ENCODE data around the gene NPAS2. TPM values are rescaled to one million over a fixed set of nuclear protein-coding genes. Genes with fewer than 3 reads are reported as not detected.

The NPAS2 gene
- total and polyA plus RNA-seq, 7 donors: 8.5 to 56.2 (median 17.3) TPM

DNA sequence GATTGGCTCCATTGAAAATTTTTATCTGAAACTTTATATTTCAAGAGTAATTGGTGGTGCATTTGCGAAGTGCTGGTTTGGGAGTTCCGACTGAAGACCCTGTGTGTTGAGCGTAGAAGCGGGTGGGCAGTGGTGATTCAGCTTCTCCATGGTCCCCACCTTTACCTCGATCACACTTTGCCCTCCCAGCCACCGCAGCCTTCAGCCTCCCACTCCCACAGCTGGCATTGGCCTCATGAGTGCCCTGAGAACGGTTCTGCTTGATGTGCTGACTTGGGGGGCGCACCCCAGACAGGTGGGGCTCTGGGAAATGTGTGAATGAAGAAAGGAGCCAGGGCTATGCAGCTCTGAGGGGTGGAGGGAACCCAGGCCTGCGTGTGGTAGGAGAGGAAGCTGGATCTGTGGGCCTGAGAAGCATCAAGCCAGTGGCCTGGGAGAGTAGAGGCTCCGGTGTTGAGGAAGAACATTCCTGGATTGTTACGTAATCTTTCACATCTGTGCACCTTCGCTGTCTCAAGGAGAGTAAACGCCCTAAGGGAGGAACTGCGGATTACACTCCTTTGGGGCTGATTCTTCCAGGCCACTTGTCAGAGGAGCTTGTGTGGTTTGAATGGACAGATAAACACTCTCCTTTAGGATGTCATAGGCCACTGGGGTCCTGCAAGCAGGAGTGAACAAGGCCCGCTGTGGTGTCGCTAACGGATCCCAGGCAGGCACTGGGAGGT is 83.8 kb downstream of the NPAS2 start:
- WGBS, 3 donors: 90 to 92% (median 90%) methylated on average over 17 of the region's 17 CpGs
- Histone ChIP-seq H3K27me3 (ENCODE audit: insufficient read depth in 3 of 3, low read length in 2 of 3) (no peaks in the 10 kb centered on the region), H3K4me3 (no peak overlapping the region), H3K9me3 (no peaks in the 10 kb centered on the region), H3K4me1 (peaks cover 3% of the 10 kb centered on the region), H3K27ac (no peak overlapping the region), H3K36me3 (ENCODE audit: insufficient read depth in 1 of 2, low read depth in 1 of 2) (peaks cover 0 to 5% of the 10 kb centered on the region in 2 donors)
- TF ChIP-seq, protein P1, sequence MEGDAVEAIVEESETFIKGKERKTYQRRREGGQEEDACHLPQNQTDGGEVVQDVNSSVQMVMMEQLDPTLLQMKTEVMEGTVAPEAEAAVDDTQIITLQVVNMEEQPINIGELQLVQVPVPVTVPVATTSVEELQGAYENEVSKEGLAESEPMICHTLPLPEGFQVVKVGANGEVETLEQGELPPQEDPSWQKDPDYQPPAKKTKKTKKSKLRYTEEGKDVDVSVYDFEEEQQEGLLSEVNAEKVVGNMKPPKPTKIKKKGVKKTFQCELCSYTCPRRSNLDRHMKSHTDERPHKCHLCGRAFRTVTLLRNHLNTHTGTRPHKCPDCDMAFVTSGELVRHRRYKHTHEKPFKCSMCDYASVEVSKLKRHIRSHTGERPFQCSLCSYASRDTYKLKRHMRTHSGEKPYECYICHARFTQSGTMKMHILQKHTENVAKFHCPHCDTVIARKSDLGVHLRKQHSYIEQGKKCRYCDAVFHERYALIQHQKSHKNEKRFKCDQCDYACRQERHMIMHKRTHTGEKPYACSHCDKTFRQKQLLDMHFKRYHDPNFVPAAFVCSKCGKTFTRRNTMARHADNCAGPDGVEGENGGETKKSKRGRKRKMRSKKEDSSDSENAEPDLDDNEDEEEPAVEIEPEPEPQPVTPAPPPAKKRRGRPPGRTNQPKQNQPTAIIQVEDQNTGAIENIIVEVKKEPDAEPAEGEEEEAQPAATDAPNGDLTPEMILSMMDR (IDR thresholded peaks at IDR 0.05): no peak
- intact Hi-C loops (cut with DNase I): no loop called here
- DNase-seq: no peak
- ATAC-seq: peak in 1 of 4 donors; percentile 28

DNA sequence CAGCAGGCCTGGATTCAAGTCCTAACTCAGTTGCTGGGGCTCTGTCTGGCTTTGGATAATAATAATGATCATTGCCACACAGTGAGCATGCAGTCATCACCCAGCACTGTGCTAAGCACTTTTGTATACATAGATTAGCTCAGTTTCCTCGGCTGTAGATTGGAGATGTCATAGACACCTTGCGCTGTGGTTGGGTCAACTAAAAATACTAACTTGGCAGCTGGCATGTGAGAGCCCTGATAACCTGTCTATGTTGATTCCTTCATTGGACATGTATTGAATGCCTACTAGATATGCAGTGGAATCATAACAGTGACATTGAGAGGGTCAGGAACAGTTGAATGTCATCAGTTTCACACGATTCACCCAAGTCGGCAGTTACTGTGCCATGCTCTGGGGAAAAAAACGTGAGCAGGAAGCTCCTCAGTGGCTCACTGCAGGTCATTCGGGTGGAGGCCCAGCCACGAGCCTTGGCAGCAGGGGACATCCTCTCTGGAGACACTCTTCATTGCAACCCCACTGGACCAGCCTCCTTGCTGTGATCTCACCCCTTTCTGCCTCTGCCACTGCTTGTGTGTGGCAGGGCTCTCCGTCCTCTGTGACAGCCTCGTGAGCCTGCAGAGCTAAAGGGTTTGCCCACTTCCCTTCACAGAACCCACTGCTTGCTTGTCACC is 85.3 kb downstream of the NPAS2 start:
- Histone ChIP-seq H3K36me3 (ENCODE audit: insufficient read depth in 1 of 2, low read depth in 1 of 2) (peaks cover 0 to 5% of the 10 kb centered on the region in 2 donors), H3K9me3 (no peaks in the 10 kb centered on the region), H3K27ac (no peak overlapping the region), H3K27me3 (ENCODE audit: insufficient read depth in 3 of 3, low read length in 2 of 3) (no peaks in the 10 kb centered on the region), H3K4me3 (no peak overlapping the region), H3K4me1 (peaks cover 3% of the 10 kb centered on the region)
- intact Hi-C loops (cut with DNase I): no loop called here
- no peak for ATAC-seq
- DNase-seq: no peak
- TF ChIP-seq, protein P1 (IDR thresholded peaks at IDR 0.05): no peak
- WGBS, 3 donors: 68 to 86% (median 82%) methylated on average over 9 of the region's 9 CpGs

DNA sequence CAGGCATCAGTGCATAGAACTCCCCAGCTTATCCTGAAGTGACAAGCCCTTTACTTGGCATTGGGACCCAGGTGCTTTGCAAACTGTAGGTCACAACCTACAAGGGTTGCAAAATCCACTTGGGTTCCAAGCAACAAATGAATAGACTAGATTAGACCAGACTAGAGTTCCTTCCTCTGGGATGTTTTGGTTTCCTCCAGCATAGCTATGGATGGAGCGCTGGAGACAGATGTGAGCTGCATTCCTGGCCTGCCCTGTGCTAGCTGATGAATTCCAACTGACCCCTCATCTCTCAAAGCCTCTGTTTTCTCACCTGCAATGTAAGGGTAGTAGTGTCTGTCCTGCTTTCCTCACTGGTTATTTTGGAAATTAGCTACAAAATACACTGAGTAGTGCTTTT is 86.2 kb downstream of the NPAS2 start:
- Histone ChIP-seq H3K9me3 (no peaks in the 10 kb centered on the region), H3K4me3 (no peak overlapping the region), H3K4me1 (peaks cover 3% of the 10 kb centered on the region), H3K36me3 (ENCODE audit: insufficient read depth in 1 of 2, low read depth in 1 of 2) (peaks cover 0 to 5% of the 10 kb centered on the region in 2 donors), H3K27ac (no peak overlapping the region), H3K27me3 (ENCODE audit: insufficient read depth in 3 of 3, low read length in 2 of 3) (no peaks in the 10 kb centered on the region)
- intact Hi-C loops (cut with DNase I): no loop called here
- 71 to 87% (median 82%) methylated on average over 1 of the region's 1 CpG for WGBS, 3 donors
- no peak for DNase-seq
- no peak for ATAC-seq
- TF ChIP-seq, protein P1 (IDR thresholded peaks at IDR 0.05): no peak

DNA sequence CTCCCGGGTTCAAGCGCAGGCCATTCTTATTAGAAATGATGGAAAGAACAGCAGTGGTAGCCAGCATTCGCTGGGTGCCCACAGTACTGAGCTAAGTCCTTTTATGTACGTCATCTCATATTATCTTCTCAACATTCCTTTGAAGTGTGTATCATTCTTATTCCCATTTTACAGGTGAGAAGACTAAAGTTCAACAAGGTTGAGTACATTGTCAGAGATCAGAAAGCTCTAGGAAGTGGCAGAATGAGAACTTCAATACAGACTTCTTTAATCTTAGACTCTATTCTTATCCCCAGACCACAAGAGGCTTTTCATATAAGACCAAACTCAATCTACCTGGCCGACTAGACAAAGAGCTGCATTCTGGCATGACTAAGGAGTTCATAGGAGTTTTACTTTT is 86.7 kb downstream of the NPAS2 start:
- Histone ChIP-seq H3K27me3 (ENCODE audit: insufficient read depth in 3 of 3, low read length in 2 of 3) (no peaks in the 10 kb centered on the region), H3K36me3 (ENCODE audit: insufficient read depth in 1 of 2, low read depth in 1 of 2) (peaks cover 0 to 5% of the 10 kb centered on the region in 2 donors), H3K27ac (no peak overlapping the region), H3K9me3 (no peaks in the 10 kb centered on the region), H3K4me3 (no peak overlapping the region), H3K4me1 (peaks cover 3% of the 10 kb centered on the region)
- ATAC-seq (no peak), DNase-seq (no peak)
- intact Hi-C loops (cut with DNase I): no loop called here
- WGBS, 3 donors: 92 to 96% (median 96%) methylated on average over 5 of the region's 5 CpGs
- TF ChIP-seq, protein P1 (IDR thresholded peaks at IDR 0.05): no peak
